GM19438 (cell line): ENCODE data around the gene TTC23L.

ENCODE experiments used
- ATAC-seq: cut with Tn5 transposase; IDR thresholded peaks from one replicate; pipeline ENCODE4 v1.9.1; 2021; ENCODE audit warnings: low read depth; ENCODE audit not compliant: unreplicated experiment

The TTC23L gene

GRCh38 chr5:34867660-34868059, 28.7 kb downstream of the TTC23L start:
- no peak for ATAC-seq

- ATAC-seq, result no peak
Observed at GRCh38 chr5:34868791-34869190, 29.8 kb downstream of the TTC23L start.

- no peak for ATAC-seq
Observed at GRCh38 chr5:34869256-34869655, 30.3 kb downstream of the TTC23L start.

GRCh38 chr5:34870382-34870781, 31.4 kb downstream of the TTC23L start:
- ATAC-seq, result no peak

- no peak for ATAC-seq
Observed at GRCh38 chr5:34876275-34876674, 37.3 kb downstream of the TTC23L start.

- ATAC-seq, result no peak
Observed at GRCh38 chr5:34881246-34881645, 42.3 kb downstream of the TTC23L start.

GRCh38 chr5:34886392-34887119, 47.6 kb downstream of the TTC23L start:
- no peak for ATAC-seq

GRCh38 chr5:34889394-34889793, 50.4 kb downstream of the TTC23L start:
- no peak for ATAC-seq

- no peak for ATAC-seq
Observed at GRCh38 chr5:34891981-34892380, 53.0 kb downstream of the TTC23L start.

- no peak for ATAC-seq
Observed at GRCh38 chr5:34892414-34892813, 53.5 kb downstream of the TTC23L start.

GRCh38 chr5:34894716-34895115, 55.8 kb downstream of the TTC23L start:
- ATAC-seq, result no peak

GRCh38 chr5:34895641-34896419, 56.9 kb downstream of the TTC23L start:
- ATAC-seq, result no peak

GRCh38 chr5:34897646-34898045, 58.7 kb downstream of the TTC23L start:
- ATAC-seq, result no peak

GRCh38 chr5:34898258-34898895, 59.4 kb downstream of the TTC23L start:
- no peak for ATAC-seq

- no peak for ATAC-seq
Observed at GRCh38 chr5:34899066-34899465, 60.1 kb downstream of the TTC23L start.

GRCh38 chr5:34900652-34901051, 61.7 kb downstream of the TTC23L start:
- ATAC-seq, result no peak

GRCh38 chr5:34903260-34903659, 64.3 kb downstream of the TTC23L start:
- no peak for ATAC-seq

- ATAC-seq, result no peak
Observed at GRCh38 chr5:34905564-34905963, 66.6 kb downstream of the TTC23L start.

GRCh38 chr5:34913072-34913471, 74.1 kb downstream of the TTC23L start:
- no peak for ATAC-seq

GRCh38 chr5:34914671-34915138, 75.7 kb downstream of the TTC23L start:
- ATAC-seq, result peak; percentile 22

GRCh38 chr5:34915139-34915855, 76.3 kb downstream of the TTC23L start, which contains the start of the genes BRIX1 and RAD1:
TSS of gene BRIX1 (plus strand) at chr5:34915711. CDS start at chr5:34915739, 28 bp downstream.
TSS of gene RAD1 (minus strand) at chr5:34915504. CDS start at chr5:34914892, 612 bp downstream.
- peak; percentile 97 for ATAC-seq
